Endothelial cell of umbilical vein (primary cell): Measurements from ENCODE around the gene GDF2. TPM values are rescaled to one million over a fixed set of nuclear protein-coding genes. Genes with fewer than 3 reads are reported as not detected.
A peak's percentile ranks its signal among the peaks of the same experiment; 100 is the strongest.

Experiments used
- BruUV-seq: library from RNA; stranded (reverse); fragments of 400-500 nt; replicated peaks from 2 replicates; lab custom pipeline; 2021; lab: Mats Ljungman, UMichigan
- CTCF ChIA-PET: fragments of 300-600, 350-600 bp; sonication (Branson Sonifier 250); formaldehyde crosslinking; loops from one replicate; lab custom pipeline; 2021; ENCODE audit warnings: antibody characterized with exemption, inconsistent platforms; lab: Charles Lee
- POLR2A ChIA-PET: fragments of 300-600, 350-600 bp; sonication (Branson Sonifier 250); formaldehyde crosslinking; loops from one replicate; lab custom pipeline; 2021; ENCODE audit warnings: antibody characterized with exemption, inconsistent platforms; lab: Charles Lee
- DNase-seq: peaks from one replicate; pipeline ENCODE4 v3.0.0-alpha.2; 2011; ENCODE audit warnings: low read depth, low spot score
- FAIRE-seq: peaks from 2 replicates; lab custom pipeline; 2011; peaks lifted over from hg19 to GRCh38; lab: Jason Lieb, UNC
- H2AFZ ChIP-seq: 2 replicates; pipeline ENCODE4 v1.6.0; 2012; ENCODE audit warnings: low read depth, low read length, control low read depth, inconsistent platforms
- H3K27ac ChIP-seq: 2 replicates; pipeline ENCODE4 v1.5.1; 2011; ENCODE audit warnings: low read depth, mild to moderate bottlenecking, control low read depth, low read length, moderate library complexity; ENCODE audit not compliant: insufficient read depth
- H3K27me3 ChIP-seq, 2 experiments: 2 replicates each; pipeline versions ENCODE4 v1.6.0 to v1.6.1; 2011; ENCODE audit warnings: low read length in 2 of 2, mixed read lengths in 1 of 2; ENCODE audit not compliant: control insufficient read depth in 2 of 2, insufficient read depth in 2 of 2
- H3K36me3 ChIP-seq, 2 experiments: 2 replicates in 1 of 2; 3 replicates in 1 of 2; pipeline ENCODE4 v1.5.1; 2011; ENCODE audit warnings: low read length in 2 of 2, mild to moderate bottlenecking in 1 of 2, moderate library complexity in 1 of 2; ENCODE audit not compliant: control insufficient read depth in 2 of 2, insufficient read depth in 2 of 2; ENCODE audit errors: extremely low read depth in 1 of 2
- H3K4me1 ChIP-seq: 3 replicates; pipeline ENCODE4 v1.5.1; 2011; ENCODE audit warnings: mild to moderate bottlenecking, low read length; ENCODE audit not compliant: control insufficient read depth, insufficient read depth; ENCODE audit errors: extremely low read depth
- H3K4me2 ChIP-seq: 2 replicates; pipeline ENCODE4 v1.6.1; 2011; ENCODE audit warnings: low read length, control low read depth, mixed read lengths; ENCODE audit not compliant: insufficient read depth
- H3K4me3 ChIP-seq, 3 experiments: fragments of 200-600 bp in 1 of 3; sonication (generic), shearing (Covaris generic) in 1 of 3; replicated peaks in 1 of 3; 2 replicates each; pipeline ENCODE4 v1.5.1; 2011 to 2016; ENCODE audit warnings: control low read depth in 3 of 3, low read length in 3 of 3, mild to moderate bottlenecking in 2 of 3, inconsistent platforms in 1 of 3, low read depth in 1 of 3, moderate library complexity in 1 of 3; ENCODE audit not compliant: insufficient read depth in 1 of 3
- H3K79me2 ChIP-seq: 2 replicates; pipeline ENCODE4 v1.6.0; 2012; ENCODE audit warnings: low read length, inconsistent platforms; ENCODE audit not compliant: control insufficient read depth, insufficient read depth
- H3K9ac ChIP-seq: replicated peaks from 2 replicates; pipeline ENCODE3; 2011; ENCODE audit warnings: low read length, control low read depth; ENCODE audit not compliant: insufficient read depth; ENCODE audit errors: extremely low read depth
- H3K9me1 ChIP-seq: replicated peaks from 3 replicates; pipeline ENCODE4 v1.6.0; 2011; ENCODE audit warnings: mild to moderate bottlenecking, low read length; ENCODE audit not compliant: control insufficient read depth, insufficient read depth; ENCODE audit errors: extremely low read depth
- H3K9me3 ChIP-seq: replicated peaks from 2 replicates; pipeline ENCODE4 v1.5.1; 2012; ENCODE audit warnings: low read length, inconsistent platforms; ENCODE audit not compliant: control insufficient read depth, insufficient read depth
- H4K20me1 ChIP-seq: replicated peaks from 2 replicates; pipeline ENCODE3; 2011; ENCODE audit warnings: mild to moderate bottlenecking, low read length; ENCODE audit not compliant: control insufficient read depth, insufficient read depth; ENCODE audit errors: extremely low read depth
- CTCF ChIP-seq, 2 donors: IDR thresholded peaks; 1 replicate in 1 of 2; 2 replicates in 1 of 2; pipeline ENCODE4 v1.5.1; 2011; ENCODE audit warnings: low read length in 2 of 2, mild to moderate bottlenecking in 2 of 2, moderate library complexity in 2 of 2, control low read depth in 1 of 2, inconsistent platforms in 1 of 2, low read depth in 1 of 2; ENCODE audit not compliant: insufficient read depth in 1 of 2; ENCODE audit errors: extremely low read depth in 1 of 2
- EZH2 ChIP-seq: IDR thresholded peaks from 2 replicates; pipeline ENCODE4 v1.6.1; 2012; ENCODE audit warnings: borderline replicate concordance, low read depth, mild to moderate bottlenecking, moderate library complexity, low read length, inconsistent platforms; ENCODE audit not compliant: severe bottlenecking
- FOS ChIP-seq: IDR thresholded peaks from 2 replicates; pipeline ENCODE4 v1.6.1; 2011; ENCODE audit warnings: mild to moderate bottlenecking, low read length, moderate library complexity, borderline replicate concordance; ENCODE audit not compliant: insufficient read depth
- MAX ChIP-seq: IDR thresholded peaks from 2 replicates; pipeline ENCODE4 v1.6.1; 2011; ENCODE audit not compliant: insufficient read depth, insufficient read length
- POLR2A ChIP-seq: IDR thresholded peaks from 2 replicates; pipeline ENCODE4 v1.6.1; 2012; ENCODE audit warnings: low read depth, mild to moderate bottlenecking, control low read depth, low read length
- dilution Hi-C: fragments of 300-500 bp; cut with MboI; formaldehyde crosslinking; loops from one replicate; pipeline ENCODE4 v1.15.0; 2019; ENCODE audit warnings: low sequenced_read_pairs; ENCODE audit not compliant: extremely low pct_ligation_motif_present
- intact Hi-C: fragments of 100-400 bp; cut with micrococcal nuclease; formaldehyde crosslinking; loops from one replicate; pipeline ENCODE4 v1.10.0; 2022
- polyA plus RNA-seq, 4 experiments: library from polyadenylated mRNA; depleted of rRNA in 3 of 4; stranded (reverse) in 3 of 4; unstranded in 1 of 4; fragments of >200 nt; gene quantifications; 2 replicates each; pipeline versions ENCODE4 v1.2.1 to v1.2.3, GENCODE V29; 2011 to 2012; ENCODE audit warnings: missing spikeins in 1 of 4
- total RNA-seq: library from RNA; stranded (reverse); gene quantifications from 2 replicates; pipeline ENCODE4 v1.2.3, GENCODE V29; 2021

The GDF2 gene
- total and polyA plus RNA-seq, 2 donors (not counting 3 experiments of a cell fraction or from before 2014, with no cell fraction given): not detected

- Histone ChIP-seq H3K9ac (no peak overlapping the region), H4K20me1 (no peaks in the 10 kb centered on the region), H2AFZ (no peak overlapping the region), H3K27me3 (peaks cover 17 to 29% of the 10 kb centered on the region in 2 experiments), H3K36me3 (no peaks in the 10 kb centered on the region), H3K9me1 (no peaks in the 10 kb centered on the region), H3K79me2 (no peaks in the 10 kb centered on the region), H3K4me1 (no peaks in the 10 kb centered on the region), H3K4me3 (no peak overlapping the region), H3K9me3 (no peaks in the 10 kb centered on the region), H3K4me2 (no peak overlapping the region), H3K27ac (no peak overlapping the region)
- POLR2A ChIA-PET: no interaction called here
- no peak for FAIRE-seq
- dilution Hi-C loops: no loop called here
- no peak for DNase-seq
- CTCF ChIA-PET: no interaction called here
- intact Hi-C loops: no loop called here
- TF ChIP-seq FOS (no peak), EZH2 (peak; percentile 9), MAX (no peak)
- no TSS peak for BruUV-seq
Observed at GRCh38 chr10:47295411-47295810, 26.8 kb upstream of the GDF2 start.

- Histone ChIP-seq H2AFZ (no peak overlapping the region), H3K4me2 (no peak overlapping the region), H3K27ac (no peak overlapping the region), H3K9ac (no peak overlapping the region), H3K9me3 (no peaks in the 10 kb centered on the region), H4K20me1 (no peaks in the 10 kb centered on the region), H3K4me3 (no peak overlapping the region), H3K27me3 (peaks cover 21 to 33% of the 10 kb centered on the region in 2 experiments), H3K9me1 (no peaks in the 10 kb centered on the region), H3K4me1 (no peaks in the 10 kb centered on the region), H3K79me2 (no peaks in the 10 kb centered on the region), H3K36me3 (no peaks in the 10 kb centered on the region)
- FAIRE-seq (no peak), DNase-seq (no peak)
- intact Hi-C loops: loop anchor here (1.0 kb wide), 1 partner anchor 21 kb away; no protein-coding TSS in a partner anchor
- ChIA-PET CTCF (interaction anchor here (3.1 kb wide), 1 partner anchor 16 kb away, joined by 18 read pairs; no protein-coding TSS in a partner anchor), POLR2A (no interaction called here)
- no peak for TF ChIP-seq POLR2A
- no peak for TF ChIP-seq FOS
- TF ChIP-seq EZH2: peak; percentile 30
- no peak for TF ChIP-seq CTCF (IDR thresholded peaks at IDR 0.05; ENCODE audit: extremely low read depth in 1 of 2, insufficient read depth in 1 of 2, low read depth in 1 of 2, low read length in 2 of 2)
- dilution Hi-C loops: no loop called here
- BruUV-seq: no TSS peak
Observed at GRCh38 chr10:47296156-47296894, 25.9 kb upstream of the GDF2 start.
